RPMI7951 (cell line): ENCODE data around the gene PEMT. TPM values are rescaled to one million over a fixed set of nuclear protein-coding genes. Genes with fewer than 3 reads are reported as not detected.

Experiments
- DNase-seq: peaks from one replicate; pipeline ENCODE4 v3.0.0-alpha.2; 2012; ENCODE audit warnings: low read depth
- total RNA-seq: library from RNA; depleted of rRNA; stranded (reverse); fragments of >200 nt; shearing (Covaris generic); gene quantifications from 2 replicates; pipeline ENCODE4 v1.2.3, GENCODE V29; 2014

PEMT gene
- total RNA-seq, 1 experiment from 2014 or later: 30.9 TPM

GRCh38 chr17:17605083-17605728 is 13.7 kb upstream of the PEMT start:
- DNase-seq: no peak

DNA sequence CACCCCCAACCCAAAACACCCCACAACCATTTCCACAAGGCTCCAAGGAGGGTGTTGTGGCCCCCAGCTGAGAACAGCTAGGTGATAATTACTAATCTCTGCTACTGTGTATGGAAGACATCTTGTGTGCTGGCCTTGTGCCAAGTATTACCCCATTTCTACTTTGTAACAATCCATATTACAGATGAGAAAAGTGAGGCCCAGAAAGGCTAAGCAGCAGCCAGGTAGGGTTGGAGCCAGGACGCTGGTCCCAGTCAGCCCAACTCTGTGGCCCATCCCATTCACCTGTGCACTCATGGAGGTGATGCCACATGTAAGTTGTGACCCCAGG is 12.4 kb upstream of the PEMT start:
- no peak for DNase-seq

DNA sequence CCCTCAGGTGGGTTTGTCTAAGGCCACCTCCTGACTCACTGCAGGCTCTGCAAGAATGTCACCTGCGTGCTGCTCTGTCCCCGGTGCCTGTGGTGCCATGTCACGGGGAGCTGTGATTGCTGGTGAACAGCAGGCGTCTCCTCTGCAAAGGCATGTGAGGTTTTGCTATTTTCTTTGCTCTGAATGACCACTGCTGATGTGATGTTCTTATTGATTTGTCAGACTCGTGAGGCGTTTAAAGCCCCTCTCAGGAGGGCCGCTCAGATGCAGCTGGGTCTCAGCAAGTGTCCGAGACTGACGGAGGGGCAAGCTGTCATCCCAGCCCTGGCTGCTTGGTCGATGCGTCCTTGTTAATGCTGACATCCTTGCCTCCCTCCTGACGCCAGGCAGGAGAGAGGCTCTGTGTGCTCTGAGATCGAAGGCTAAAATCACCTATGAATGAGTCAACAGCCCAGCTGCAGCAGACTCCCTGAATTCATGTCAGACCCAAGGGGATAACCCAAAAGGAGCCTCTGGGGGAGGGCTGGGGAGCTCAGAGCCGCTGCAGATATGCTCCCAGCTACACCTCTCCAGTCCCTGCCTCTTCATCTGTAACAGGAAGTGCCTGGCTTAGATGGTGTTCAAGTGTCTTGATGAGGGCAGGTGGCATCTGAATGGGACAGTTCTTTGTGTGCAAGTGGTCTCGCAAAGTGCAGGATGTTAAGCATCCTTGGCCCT is 11.8 kb upstream of the PEMT start:
- no peak for DNase-seq

- no peak for DNase-seq
Observed at GRCh38 chr17:17599965-17600364, 8.5 kb upstream of the PEMT start.

GRCh38 chr17:17598003-17598402 is 6.5 kb upstream of the PEMT start:
- no peak for DNase-seq

DNA sequence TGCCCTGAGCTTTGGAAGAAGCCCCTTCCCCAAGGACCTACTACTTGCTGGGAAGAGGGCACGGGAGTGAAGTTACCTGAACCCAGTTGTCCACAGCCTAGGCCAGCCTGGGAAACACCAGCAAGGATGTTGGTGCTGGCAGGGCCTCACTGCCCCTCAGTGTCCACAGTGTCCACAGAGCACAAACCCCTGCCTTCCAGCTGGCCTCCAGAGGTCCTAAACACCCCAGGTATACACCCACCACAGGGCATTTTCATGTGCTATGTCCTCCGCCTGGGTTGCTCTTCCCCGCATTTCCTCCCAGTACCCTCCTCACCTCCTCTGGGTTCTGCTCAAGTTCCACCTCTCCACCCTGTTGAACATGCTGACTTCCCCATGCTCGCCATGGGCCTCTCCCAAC is 4.2 kb upstream of the PEMT start:
- DNase-seq: no peak

DNA sequence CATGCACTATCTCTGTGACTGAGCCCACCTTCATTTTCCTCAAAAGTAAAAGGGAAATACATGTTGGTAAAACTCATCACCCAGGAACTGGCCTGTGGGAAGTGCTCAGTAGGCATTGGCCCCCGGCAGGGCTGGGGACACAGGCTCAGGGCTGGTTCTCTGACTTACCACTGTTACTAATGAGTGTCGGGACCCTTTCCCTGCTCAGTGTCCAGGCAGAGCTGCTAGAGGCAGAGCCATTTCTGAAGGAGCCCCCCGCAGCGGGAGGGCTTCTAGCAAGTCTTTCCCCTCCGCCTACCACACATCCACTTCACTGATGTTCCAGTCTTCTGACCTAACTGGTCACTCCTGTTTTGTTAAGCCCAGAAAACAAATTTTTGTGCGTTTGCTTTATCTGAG is 1.7 kb upstream of the PEMT start:
- no peak for DNase-seq

- no peak for DNase-seq
Observed at GRCh38 chr17:17590883-17591354, 589 bp downstream of the PEMT start.

- DNase-seq: no peak
Observed at GRCh38 chr17:17590141-17590751, 1.3 kb downstream of the PEMT start.

GRCh38 chr17:17587614-17588337 is 3.7 kb downstream of the PEMT start:
- no peak for DNase-seq

GRCh38 chr17:17582372-17582771 is 9.1 kb downstream of the PEMT start:
- no peak for DNase-seq

DNA sequence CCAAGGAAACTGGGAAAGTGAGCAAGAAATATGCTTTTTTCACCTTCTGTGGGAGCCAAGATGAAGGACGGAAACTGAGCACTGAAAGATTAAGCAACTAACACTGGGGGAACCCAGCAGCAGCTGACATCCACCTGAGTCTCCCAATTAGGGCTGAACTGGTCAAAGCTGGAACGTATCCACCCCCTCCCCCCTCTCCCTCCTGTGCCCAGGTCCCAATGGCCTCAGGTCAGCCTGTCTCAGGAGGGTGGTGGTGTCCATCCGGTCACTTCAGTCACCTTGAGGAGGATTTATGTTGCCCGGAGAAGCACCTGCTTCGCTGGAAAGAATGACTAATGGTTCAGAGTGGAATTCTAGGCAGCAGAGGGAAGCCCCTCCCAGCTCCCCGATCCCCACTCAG is 10.0 kb downstream of the PEMT start:
- no peak for DNase-seq

GRCh38 chr17:17580662-17581470 is 10.6 kb downstream of the PEMT start:
- DNase-seq: no peak

GRCh38 chr17:17579691-17580090 is 11.8 kb downstream of the PEMT start:
- no peak for DNase-seq

DNA sequence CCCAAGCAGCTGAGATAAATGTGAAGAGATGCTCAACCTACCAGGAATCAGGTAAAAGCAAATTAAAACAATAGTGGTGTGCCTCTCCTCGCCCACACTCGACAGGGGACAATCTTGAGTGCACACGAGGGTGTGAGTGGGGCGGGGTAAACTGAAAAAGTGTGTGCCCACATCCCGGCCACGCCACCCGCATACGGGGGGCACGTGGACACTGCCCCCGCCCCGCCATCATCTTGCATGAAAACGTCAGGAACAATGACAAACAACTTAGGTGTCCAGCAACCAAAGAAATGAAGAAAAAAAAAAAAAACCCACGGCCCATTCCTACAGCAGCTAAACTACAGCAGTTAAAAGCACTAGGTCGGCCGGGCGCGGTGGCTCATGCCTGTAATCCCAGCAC is 14.1 kb downstream of the PEMT start:
- no peak for DNase-seq

DNA sequence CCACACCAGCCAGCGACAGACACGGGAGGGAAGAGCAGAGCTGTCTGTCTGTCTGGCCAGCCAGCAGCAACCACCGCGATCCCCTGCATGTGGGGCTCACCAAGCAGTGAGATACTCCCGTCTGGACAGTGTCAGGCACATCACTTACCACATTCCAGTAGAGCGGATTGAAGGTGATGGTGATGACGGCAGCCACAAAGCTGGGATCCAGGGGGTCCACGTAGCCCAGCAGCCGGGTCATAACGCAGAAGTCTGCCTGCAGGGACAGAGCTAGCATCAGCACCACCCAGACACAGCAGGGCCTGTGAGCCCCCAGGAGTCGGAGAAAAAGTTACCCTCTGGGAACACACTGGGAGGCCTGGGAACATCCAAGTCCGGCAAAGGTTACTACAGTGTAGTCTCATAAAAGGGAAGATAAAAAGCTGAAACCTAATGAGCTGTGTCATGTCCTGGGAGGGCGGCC is 14.7 kb downstream of the PEMT start:
- DNase-seq: no peak

GRCh38 chr17:17575360-17576251 is 15.9 kb downstream of the PEMT start:
- no peak for DNase-seq

- DNase-seq: no peak
Observed at GRCh38 chr17:17573912-17574311, 17.6 kb downstream of the PEMT start.

DNA sequence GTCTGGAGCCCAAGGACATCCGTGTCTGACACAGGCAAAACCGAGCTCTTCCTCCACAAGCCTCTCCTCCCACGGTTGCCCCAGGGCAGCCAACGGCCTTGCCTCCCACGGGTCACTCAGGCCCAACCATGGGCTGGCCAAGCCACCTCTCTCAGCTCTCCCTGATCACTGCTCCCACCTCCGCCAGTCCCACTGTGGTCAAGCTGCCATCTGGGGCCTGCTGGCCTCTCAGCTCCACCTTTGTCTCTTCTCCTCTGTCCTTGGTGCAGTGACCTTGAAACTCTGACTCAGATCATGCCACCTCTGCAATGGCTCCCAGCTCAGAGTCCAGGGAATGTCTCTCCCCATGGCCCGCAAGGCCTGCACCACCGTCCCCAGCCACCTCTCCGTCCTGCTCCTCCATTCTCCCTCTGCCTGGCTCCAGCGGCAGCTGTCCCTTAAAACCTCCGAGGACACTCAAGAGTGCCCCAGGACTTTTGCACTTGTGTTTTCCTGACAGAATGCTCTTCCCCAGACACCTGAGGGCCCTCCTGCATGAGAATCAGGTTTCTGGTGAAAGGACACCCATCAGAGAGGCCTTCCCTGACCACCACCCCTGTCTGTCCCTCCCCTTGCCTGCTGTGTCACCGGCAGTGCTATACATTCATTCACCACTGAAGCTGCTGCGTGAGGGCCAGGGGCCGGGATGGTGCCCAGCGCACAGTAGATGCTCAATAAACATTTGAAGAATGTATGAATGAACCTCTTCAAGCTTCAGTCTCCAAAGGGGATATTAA is 19.3 kb downstream of the PEMT start:
- peak; percentile 20 for DNase-seq
